Measurements from ENCODE around the gene RRAGD. TPM values are rescaled to one million over a fixed set of nuclear protein-coding genes. Genes with fewer than 3 reads are reported as not detected.

Gene RRAGD
- polyA plus RNA-seq, 3 donors = 5.0 to 7.9 (median 7.4) TPM

- H3K27me3 Mint-ChIP-seq (ENCODE audit: low read depth in 3 of 3) = peaks cover 0 to 3% (median 1%) of the 10 kb centered on the region in 3 donors
- Histone ChIP-seq H3K4me2 (replicated peaks; ENCODE audit: extremely low read depth, low read length, poor library complexity, severe bottlenecking) (no peak overlapping the region), H3K79me2 (ENCODE audit: insufficient read depth, low read length) (no peaks in the 10 kb centered on the region), H3K4me1 (ENCODE audit: control insufficient read depth in 1 of 2, insufficient read depth in 2 of 2, low read length in 2 of 2) (no peaks in the 10 kb centered on the region), H3K4me3 (replicated peaks in 1 of 3; ENCODE audit: low read depth in 2 of 3, low read length in 3 of 3) (no peak overlapping the region), H3K9ac (ENCODE audit: insufficient read depth, low read length, poor library complexity, severe bottlenecking) (no peak overlapping the region), H3K27ac (ENCODE audit: low read depth in 1 of 2, low read length in 2 of 2) (no peak overlapping the region), H2AFZ (ENCODE audit: insufficient read depth, low read depth, low read length, poor library complexity, severe bottlenecking) (no peak overlapping the region), H3K9me3 (replicated peaks in 1 of 2; ENCODE audit: control insufficient read depth in 1 of 2, insufficient read depth in 1 of 2, low read length in 2 of 2) (no peaks in the 10 kb centered on the region), H4K20me1 (ENCODE audit: insufficient read depth, low read length) (no peaks in the 10 kb centered on the region), H3K36me3 (replicated peaks in 1 of 2; ENCODE audit: control insufficient read depth in 1 of 2, insufficient read depth in 2 of 2, low read length in 2 of 2) (no peaks in the 10 kb centered on the region), H3K27me3 (ENCODE audit: control insufficient read depth in 2 of 2, insufficient read depth in 2 of 2, low read length in 2 of 2) (no peaks in the 10 kb centered on the region)
- TF ChIP-seq, protein P1, sequence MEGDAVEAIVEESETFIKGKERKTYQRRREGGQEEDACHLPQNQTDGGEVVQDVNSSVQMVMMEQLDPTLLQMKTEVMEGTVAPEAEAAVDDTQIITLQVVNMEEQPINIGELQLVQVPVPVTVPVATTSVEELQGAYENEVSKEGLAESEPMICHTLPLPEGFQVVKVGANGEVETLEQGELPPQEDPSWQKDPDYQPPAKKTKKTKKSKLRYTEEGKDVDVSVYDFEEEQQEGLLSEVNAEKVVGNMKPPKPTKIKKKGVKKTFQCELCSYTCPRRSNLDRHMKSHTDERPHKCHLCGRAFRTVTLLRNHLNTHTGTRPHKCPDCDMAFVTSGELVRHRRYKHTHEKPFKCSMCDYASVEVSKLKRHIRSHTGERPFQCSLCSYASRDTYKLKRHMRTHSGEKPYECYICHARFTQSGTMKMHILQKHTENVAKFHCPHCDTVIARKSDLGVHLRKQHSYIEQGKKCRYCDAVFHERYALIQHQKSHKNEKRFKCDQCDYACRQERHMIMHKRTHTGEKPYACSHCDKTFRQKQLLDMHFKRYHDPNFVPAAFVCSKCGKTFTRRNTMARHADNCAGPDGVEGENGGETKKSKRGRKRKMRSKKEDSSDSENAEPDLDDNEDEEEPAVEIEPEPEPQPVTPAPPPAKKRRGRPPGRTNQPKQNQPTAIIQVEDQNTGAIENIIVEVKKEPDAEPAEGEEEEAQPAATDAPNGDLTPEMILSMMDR (IDR thresholded peaks at IDR 0.05) = no peak
- H3K27ac Mint-ChIP-seq = no peak overlapping the region
- 90% methylated on average over 2 of the region's 3 CpGs for WGBS (ENCODE audit: insufficient coverage)
- H3K4me1 Mint-ChIP-seq = peaks cover 9% of the 10 kb centered on the region
- peaks cover 0 to 2% (median 0%) of the 10 kb centered on the region in 7 donors for H3K9me3 Mint-ChIP-seq
- intact Hi-C loops (cut with micrococcal nuclease) = no loop called here
- no peaks in the 10 kb centered on the region for H3K36me3 Mint-ChIP-seq
- DNase-seq = no peak
- no peak overlapping the region for H3K4me3 Mint-ChIP-seq
Observed at GRCh38 chr6:89440200-89440599, 28.1 kb upstream of the RRAGD start.

DNA sequence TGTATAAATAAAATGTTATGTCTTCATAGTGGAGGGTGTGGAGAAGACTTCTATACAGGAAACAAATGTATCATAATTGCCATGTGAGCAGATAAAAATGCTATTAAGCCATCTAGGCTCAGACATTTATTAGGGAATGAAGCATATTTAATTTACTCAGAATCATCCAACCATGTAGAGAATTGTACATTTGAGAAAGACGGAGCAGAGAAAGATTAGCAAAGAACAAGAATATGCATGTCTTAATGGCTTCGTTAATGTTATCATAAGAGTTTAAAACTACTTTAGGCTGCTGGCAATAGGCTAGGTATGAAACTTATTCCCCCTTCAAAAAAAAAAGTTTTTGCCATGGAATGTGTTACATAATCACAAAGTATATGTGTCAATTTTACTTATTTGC, 26.9 kb upstream of the RRAGD start:
- peaks cover under 1 to 2% of the 10 kb centered on the region in 2 donors for H3K4me1 ChIP-seq (ENCODE audit: control insufficient read depth in 1 of 2, insufficient read depth in 2 of 2, low read length in 2 of 2)
- Mint-ChIP-seq H3K4me1 (peaks cover 10% of the 10 kb centered on the region), H3K9me3 (peaks cover 0 to 2% (median 0%) of the 10 kb centered on the region in 7 donors), H3K36me3 (no peaks in the 10 kb centered on the region), H3K27me3 (ENCODE audit: low read depth in 3 of 3) (peaks cover under 1 to 5% (median 4%) of the 10 kb centered on the region in 3 donors), H3K27ac (no peak overlapping the region), H3K4me3 (no peak overlapping the region)
- H3K79me2 ChIP-seq (ENCODE audit: insufficient read depth, low read length) = no peaks in the 10 kb centered on the region
- no peak for DNase-seq
- TF ChIP-seq, protein P1 (IDR thresholded peaks at IDR 0.05) = no peak
- H4K20me1 ChIP-seq (ENCODE audit: insufficient read depth, low read length) = no peaks in the 10 kb centered on the region
- H3K27ac ChIP-seq (ENCODE audit: low read depth in 1 of 2, low read length in 2 of 2) = no peak overlapping the region
- intact Hi-C loops (cut with micrococcal nuclease) = no loop called here
- no CpG with 5 or more reads among the region's 2 CpGs for WGBS (ENCODE audit: insufficient coverage)
- no peak overlapping the region for H3K9ac ChIP-seq (ENCODE audit: insufficient read depth, low read length, poor library complexity, severe bottlenecking)
- H3K4me3 ChIP-seq (replicated peaks in 1 of 3; ENCODE audit: low read depth in 2 of 3, low read length in 3 of 3) = no peak overlapping the region
- no peaks in the 10 kb centered on the region for H3K36me3 ChIP-seq (replicated peaks in 1 of 2; ENCODE audit: control insufficient read depth in 1 of 2, insufficient read depth in 2 of 2, low read length in 2 of 2)
- H3K9me3 ChIP-seq (replicated peaks in 1 of 2; ENCODE audit: control insufficient read depth in 1 of 2, insufficient read depth in 1 of 2, low read length in 2 of 2) = no peaks in the 10 kb centered on the region
- H3K4me2 ChIP-seq (replicated peaks; ENCODE audit: extremely low read depth, low read length, poor library complexity, severe bottlenecking) = no peak overlapping the region
- no peaks in the 10 kb centered on the region for H3K27me3 ChIP-seq (ENCODE audit: control insufficient read depth in 2 of 2, insufficient read depth in 2 of 2, low read length in 2 of 2)
- no peak overlapping the region for H2AFZ ChIP-seq (ENCODE audit: insufficient read depth, low read depth, low read length, poor library complexity, severe bottlenecking)

Measured in CD14-positive monocyte (primary cell).